Psoas muscle (tissue), 8 donors: ENCODE measurements around the gene CD70. TPM values are rescaled to one million over a fixed set of nuclear protein-coding genes. Genes with fewer than 3 reads are reported as not detected.

Experiments used
- ATAC-seq, 4 donors: fragments of 200-7000 bp; cut with Tn5 transposase; one replicate each; pipeline ENCODE4 v1.9.1; 2020; ENCODE audit warnings: moderate library complexity in 3 of 4, mild to moderate bottlenecking in 2 of 4
- DNase-seq, 2 donors: peaks; one replicate each; pipeline ENCODE4 v3.0.0-alpha.2; 2020
- H3K27ac ChIP-seq: fragments of 200-600 bp; one replicate; pipeline ENCODE4 v1.8.0; 2022
- H3K27me3 ChIP-seq, 3 donors: fragments of 200-600 bp in 1 of 3; one replicate each; pipeline versions ENCODE4 v1.6.1 to v1.8.0; 2013 to 2022; ENCODE audit warnings: low read length in 2 of 3, mild to moderate bottlenecking in 2 of 3, moderate library complexity in 1 of 3; ENCODE audit not compliant: insufficient read depth in 3 of 3
- H3K36me3 ChIP-seq, 2 donors: fragments of 200-600 bp in 1 of 2; one replicate each; pipeline versions ENCODE4 v1.6.1 to v1.8.0; 2013 to 2022; ENCODE audit warnings: low read depth in 1 of 2, mild to moderate bottlenecking in 1 of 2, moderate library complexity in 1 of 2; ENCODE audit not compliant: insufficient read depth in 1 of 2
- H3K4me1 ChIP-seq: fragments of 200-600 bp; one replicate; pipeline ENCODE4 v1.8.0; 2022
- H3K4me3 ChIP-seq: fragments of 200-600 bp; one replicate; pipeline ENCODE4 v1.8.0; 2022; ENCODE audit warnings: mild to moderate bottlenecking
- H3K9me3 ChIP-seq: fragments of 200-600 bp; one replicate; pipeline ENCODE4 v1.8.0; 2022
- WGBS, 3 donors: extraction: QIAGEN DNeasy Blood & Tissue Kit; methylation state at CpG; one replicate each; pipeline versions ENCODE4 v1.1.6 to v1.1.7; 2013; 5-methylcytosine and 5-hydroxymethylcytosine counted together
- intact Hi-C, 2 donors: fragments of 100-400 bp; cut with DNase I; formaldehyde crosslinking; loops; one replicate each; pipeline versions ENCODE4 v1.11.0 to v1.14.2; 2022
- polyA plus RNA-seq, 3 donors: library from polyadenylated mRNA; stranded (reverse); fragments of 200-250 nt; gene quantifications; one replicate each; pipeline ENCODE4 v1.2.3, GENCODE V29; 2013
- total RNA-seq, 4 donors: library from RNA; stranded (reverse); fragmentation: NEBNext Ultra II Directional in 2 of 4; extraction: Animal tissue kit (Norgen Biotek cat#: 25700) in 2 of 4; gene quantifications; one replicate each; pipeline versions ENCODE4 v1.2.1 to v1.2.4, GENCODE V29; 2021 to 2023
- TF ChIP-seq, protein P1 (sequence below): fragments of 200-600 bp; IDR thresholded peaks from one replicate; pipeline ENCODE4 v1.8.0; 2022; ENCODE audit warnings: antibody characterized with exemption
- donor health status: healthy with polysubstance abuse.
- donor health status: DM: no; HTN: no; CAD: no; lungs with moderate emphysema.
- donor health status: Bipolar disorder and iron deficiency.
- donor health status: healthy.
- donor health status: DM: yes; HTN: yes; CAD: no.
- donor health status: DM: no; HTN: no; CAD: no.
- donor health status: DM: no; HTN: no; CAD: no.
- donor health status: DM: yes; HTN: yes; CAD: no.

Gene CD70
- total and polyA plus RNA-seq, 7 donors, result not detected

DNA sequence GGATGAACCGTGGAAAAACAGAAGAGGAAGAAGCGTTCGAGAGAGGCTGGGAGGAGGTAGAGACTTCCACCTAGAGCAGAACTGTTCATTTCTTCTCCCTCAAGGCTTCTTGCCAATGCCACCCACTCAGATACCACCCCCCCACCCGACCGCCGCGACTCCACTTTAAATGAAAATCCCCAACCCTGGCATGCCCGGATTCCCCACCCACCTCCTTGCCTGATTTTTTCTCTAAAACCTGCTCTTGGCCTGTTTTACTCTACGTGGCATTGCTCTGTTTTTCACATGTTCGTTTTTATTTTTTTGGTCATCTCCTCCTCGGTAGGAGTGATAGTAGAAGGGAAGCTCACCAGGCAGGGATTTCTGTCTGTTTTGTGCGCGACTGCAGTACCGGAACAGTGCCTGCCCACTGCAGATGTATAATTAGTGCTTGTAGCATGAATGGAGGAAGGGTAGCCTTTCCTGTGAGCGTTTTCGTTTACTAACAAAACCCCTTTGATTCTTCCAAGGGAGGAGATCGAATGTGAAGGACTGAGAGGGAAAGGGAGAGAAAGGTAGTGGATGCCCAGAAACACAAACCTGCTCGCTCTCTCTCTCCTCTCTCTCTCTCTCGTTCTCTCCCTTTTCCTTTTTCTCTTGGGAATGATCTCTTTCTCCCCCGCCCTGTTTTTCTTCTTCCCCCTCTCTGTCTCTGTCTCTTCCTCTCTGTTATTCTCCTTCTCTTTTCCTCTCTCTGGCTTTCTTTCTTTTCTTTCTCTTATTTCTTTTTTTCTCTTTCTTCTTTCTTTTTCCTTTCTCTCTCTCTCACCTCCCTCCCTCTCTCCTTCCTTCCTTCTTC lies 2.2 kb downstream of the CD70 start:
- intact Hi-C loops, result no loop called here
- H3K4me3 ChIP-seq, result no peak overlapping the region
- H3K27me3 ChIP-seq, result peaks cover 0 to 78% (median 33%) of the 10 kb centered on the region in 3 donors
- no peak for ATAC-seq
- H3K36me3 ChIP-seq, result no peaks in the 10 kb centered on the region
- WGBS, 3 donors, result 3 to 8% (median 4%) methylated on average over 20 of the region's 20 CpGs
- TF ChIP-seq, protein P1, sequence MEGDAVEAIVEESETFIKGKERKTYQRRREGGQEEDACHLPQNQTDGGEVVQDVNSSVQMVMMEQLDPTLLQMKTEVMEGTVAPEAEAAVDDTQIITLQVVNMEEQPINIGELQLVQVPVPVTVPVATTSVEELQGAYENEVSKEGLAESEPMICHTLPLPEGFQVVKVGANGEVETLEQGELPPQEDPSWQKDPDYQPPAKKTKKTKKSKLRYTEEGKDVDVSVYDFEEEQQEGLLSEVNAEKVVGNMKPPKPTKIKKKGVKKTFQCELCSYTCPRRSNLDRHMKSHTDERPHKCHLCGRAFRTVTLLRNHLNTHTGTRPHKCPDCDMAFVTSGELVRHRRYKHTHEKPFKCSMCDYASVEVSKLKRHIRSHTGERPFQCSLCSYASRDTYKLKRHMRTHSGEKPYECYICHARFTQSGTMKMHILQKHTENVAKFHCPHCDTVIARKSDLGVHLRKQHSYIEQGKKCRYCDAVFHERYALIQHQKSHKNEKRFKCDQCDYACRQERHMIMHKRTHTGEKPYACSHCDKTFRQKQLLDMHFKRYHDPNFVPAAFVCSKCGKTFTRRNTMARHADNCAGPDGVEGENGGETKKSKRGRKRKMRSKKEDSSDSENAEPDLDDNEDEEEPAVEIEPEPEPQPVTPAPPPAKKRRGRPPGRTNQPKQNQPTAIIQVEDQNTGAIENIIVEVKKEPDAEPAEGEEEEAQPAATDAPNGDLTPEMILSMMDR, result no peak
- H3K9me3 ChIP-seq, result no peaks in the 10 kb centered on the region
- DNase-seq, result no peak
- H3K27ac ChIP-seq, result no peak overlapping the region
- no peaks in the 10 kb centered on the region for H3K4me1 ChIP-seq

DNA sequence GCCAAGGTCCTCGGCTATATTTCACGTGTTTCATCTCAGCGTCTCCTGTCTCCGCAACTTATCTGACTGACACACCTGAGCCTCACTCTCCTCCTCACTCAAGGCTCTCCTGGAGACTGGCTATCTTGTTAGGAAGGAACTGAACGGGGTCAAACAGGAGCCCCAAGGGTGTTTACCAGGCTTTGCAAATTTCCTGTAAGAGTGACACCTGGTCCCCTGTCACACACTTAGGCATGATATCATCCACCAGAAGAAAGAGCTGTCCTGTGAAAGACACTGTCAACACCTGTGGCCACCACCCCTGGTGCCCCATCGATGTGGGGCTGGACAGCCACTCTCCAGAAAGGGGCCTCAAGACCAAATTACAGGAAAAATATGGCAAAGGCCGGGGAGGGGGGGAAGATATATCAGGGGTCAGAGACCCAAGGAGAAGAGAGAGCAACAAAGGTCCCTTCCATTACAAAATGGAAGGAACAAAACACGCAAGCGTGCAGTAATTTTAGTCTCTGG lies 2.9 kb downstream of the CD70 start:
- Histone ChIP-seq H3K27me3 (peaks cover 0 to 74% (median 33%) of the 10 kb centered on the region in 3 donors), H3K9me3 (no peaks in the 10 kb centered on the region), H3K4me3 (no peak overlapping the region), H3K27ac (no peak overlapping the region), H3K36me3 (no peaks in the 10 kb centered on the region), H3K4me1 (no peaks in the 10 kb centered on the region)
- TF ChIP-seq, protein P1, result no peak
- DNase-seq, result no peak
- intact Hi-C loops, result no loop called here
- WGBS, 3 donors, result 4 to 10% (median 5%) methylated on average over 9 of the region's 9 CpGs
- no peak for ATAC-seq

GRCh38 chr19:6587093-6587820 lies 3.7 kb downstream of the CD70 start:
- no peak overlapping the region for H3K27ac ChIP-seq
- H3K27me3 ChIP-seq, result peaks cover 0 to 79% (median 29%) of the 10 kb centered on the region in 3 donors
- no peak overlapping the region for H3K4me3 ChIP-seq
- ATAC-seq (no peak), DNase-seq (no peak)
- no peaks in the 10 kb centered on the region for H3K9me3 ChIP-seq
- TF ChIP-seq, protein P1, result no peak
- intact Hi-C loops, result no loop called here
- no peaks in the 10 kb centered on the region for H3K36me3 ChIP-seq
- no peaks in the 10 kb centered on the region for H3K4me1 ChIP-seq
- 0 to 3% (median 2%) methylated on average over 27 of the region's 27 CpGs for WGBS, 3 donors

DNA sequence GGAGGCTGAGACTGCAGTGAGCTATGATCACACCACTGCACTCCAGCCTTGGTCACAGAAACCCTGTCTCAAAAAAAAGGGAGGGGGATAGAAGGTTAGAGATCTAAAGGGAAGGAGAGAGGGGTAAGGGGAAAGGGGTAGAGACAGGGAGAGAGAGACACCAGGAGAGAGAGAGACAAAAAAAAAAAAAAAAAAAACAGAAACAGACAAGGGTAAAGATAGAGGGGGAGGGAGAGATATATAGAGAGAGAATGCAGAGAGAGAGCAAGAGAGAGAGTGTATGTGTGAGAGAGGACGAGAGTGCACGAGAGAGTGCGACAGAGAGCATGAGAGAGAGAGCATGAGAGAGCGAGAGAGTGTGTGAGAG lies 4.2 kb downstream of the CD70 start:
- TF ChIP-seq, protein P1, result no peak
- Histone ChIP-seq H3K27me3 (peaks cover 0 to 75% (median 28%) of the 10 kb centered on the region in 3 donors), H3K4me3 (no peak overlapping the region), H3K4me1 (no peaks in the 10 kb centered on the region), H3K27ac (no peak overlapping the region), H3K9me3 (no peaks in the 10 kb centered on the region), H3K36me3 (no peaks in the 10 kb centered on the region)
- 5 to 7% (median 5%) methylated on average over 4 of the region's 4 CpGs for WGBS, 3 donors
- DNase-seq, result no peak
- ATAC-seq, result no peak
- intact Hi-C loops, result no loop called here
